ENCODE measurements around the gene ATR. TPM values are rescaled to one million over a fixed set of nuclear protein-coding genes. Genes with fewer than 3 reads are reported as not detected.

ATR gene
- total RNA-seq, 3 donors from 2014 or later, result 25.6 to 63.7 (median 39.0) TPM

Other genes with a start within 250 kb of the ATR start
- 10 to 100 TPM; 44.5 to 81.1 (median 51.5) TPM for gene XRN1, start 130.7 kb downstream of the ATR start, total RNA-seq
- 10 to 100 TPM in 2 of 3 donors, 1 to 10 TPM in 1; 1.6 to 18.4 (median 15.7) TPM for gene PLS1, start 17.7 kb upstream of the ATR start, total RNA-seq
- 10 to 100 TPM; 12.5 to 14.8 (median 13.0) TPM for gene TRPC1, start 145.3 kb upstream of the ATR start, total RNA-seq

Data from breast epithelium (tissue), 3 donors.